ENCODE data around the gene PSMB7. TPM values are rescaled to one million over a fixed set of nuclear protein-coding genes. Genes with fewer than 3 reads are reported as not detected.

PSMB7 gene
- total and polyA plus RNA-seq, 4 experiments from 2014 or later: 56.9 to 226 (median 113) TPM

DNA sequence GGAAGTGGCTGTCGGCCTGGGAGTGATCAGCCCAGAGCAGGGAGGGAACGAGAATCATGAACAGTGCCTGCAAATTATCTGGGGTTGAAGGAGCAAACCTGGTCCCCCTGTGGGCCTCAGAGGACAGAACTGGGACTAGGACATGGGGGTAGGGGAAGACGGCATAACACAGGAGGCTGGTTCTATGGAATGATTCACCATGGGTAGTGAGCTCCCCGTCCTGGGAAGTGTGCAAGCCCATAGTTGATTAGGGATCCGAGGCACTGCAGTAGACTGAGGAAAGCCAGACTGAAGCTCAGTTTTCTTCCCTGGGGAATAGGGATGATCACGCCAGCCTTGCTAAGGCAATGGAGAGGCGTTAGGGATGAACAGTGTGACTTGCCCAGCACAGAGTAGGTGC lies 40.6 kb upstream of the PSMB7 start:
- DNase-seq: no peak
- H3K27ac ChIP-seq (ENCODE audit: low read depth, low read length): no peak overlapping the region
- peaks cover 7% of the 10 kb centered on the region for H3K27me3 ChIP-seq (ENCODE audit: insufficient read depth, low read length)
- H3K27ac Mint-ChIP-seq: peak overlapping the region in 1 of 7 donors; percentile 63
- intact Hi-C loops (cut with micrococcal nuclease): no loop called here
- H3K9me3 ChIP-seq (ENCODE audit: control insufficient read depth in 1 of 2, low read length in 2 of 2): no peaks in the 10 kb centered on the region
- ChIA-PET CTCF (ENCODE audit: partially characterized antibody) (no interaction called here), POLR2A (ENCODE audit: partially characterized antibody) (no interaction called here)
- no peaks in the 10 kb centered on the region for H3K36me3 ChIP-seq (ENCODE audit: insufficient read depth, low read length)
- H3K27me3 Mint-ChIP-seq: peaks cover 5 to 13% of the 10 kb centered on the region in 2 donors
- peaks cover 0 to 4% (median 0%) of the 10 kb centered on the region in 4 donors for H3K4me1 Mint-ChIP-seq
- peaks cover 0 to 4% (median 0%) of the 10 kb centered on the region in 8 donors for H3K9me3 Mint-ChIP-seq
- H3K4me3 ChIP-seq (ENCODE audit: low read length in 2 of 2): no peak overlapping the region
- H3K4me3 Mint-ChIP-seq: no peak overlapping the region
- H3K36me3 Mint-ChIP-seq: no peaks in the 10 kb centered on the region
- H3K4me1 ChIP-seq (ENCODE audit: insufficient read depth, low read length): no peaks in the 10 kb centered on the region

DNA sequence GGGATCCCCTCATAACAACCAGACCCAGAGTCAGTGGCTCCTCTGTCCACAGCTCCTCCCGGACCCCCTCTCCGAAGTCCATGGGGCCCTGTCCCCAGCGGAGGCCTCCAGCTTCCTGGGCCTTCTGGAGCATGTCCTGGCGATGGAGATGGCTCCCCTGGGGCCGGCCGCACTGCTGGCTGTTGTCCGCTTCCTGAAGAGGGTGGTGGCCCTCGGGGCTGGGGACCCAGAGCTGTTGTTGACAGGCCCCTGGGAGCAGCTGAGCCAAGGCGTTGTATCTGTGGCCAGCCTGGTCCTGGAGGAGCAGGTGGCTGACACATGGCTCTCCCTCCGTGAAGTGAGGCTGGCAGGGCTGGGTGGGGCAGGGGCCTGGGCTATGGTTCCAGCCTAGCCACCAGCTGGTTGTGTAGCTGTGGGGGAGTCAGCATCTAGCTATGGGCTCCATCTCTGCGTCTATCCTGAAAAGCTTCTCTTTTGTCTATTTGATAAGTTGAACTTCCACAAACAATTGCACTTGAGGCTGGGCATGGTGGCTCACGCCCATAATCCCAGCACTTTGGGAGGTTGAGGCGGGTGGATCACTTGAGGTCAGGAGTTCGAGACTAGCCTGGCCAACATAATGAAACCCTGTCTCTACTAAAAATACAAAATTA lies 39.7 kb upstream of the PSMB7 start:
- CTCF ChIA-PET (ENCODE audit: partially characterized antibody): no interaction called here
- no peaks in the 10 kb centered on the region for H3K9me3 Mint-ChIP-seq
- H3K27ac Mint-ChIP-seq: no peak overlapping the region
- H3K27me3 Mint-ChIP-seq: peaks cover 9 to 14% of the 10 kb centered on the region in 2 donors
- Histone ChIP-seq H3K4me1 (ENCODE audit: insufficient read depth, low read length) (no peaks in the 10 kb centered on the region), H3K4me3 (ENCODE audit: low read length in 2 of 2) (no peak overlapping the region), H3K27me3 (ENCODE audit: insufficient read depth, low read length) (peaks cover 11% of the 10 kb centered on the region), H3K36me3 (ENCODE audit: insufficient read depth, low read length) (no peaks in the 10 kb centered on the region), H3K9me3 (ENCODE audit: control insufficient read depth in 1 of 2, low read length in 2 of 2) (no peaks in the 10 kb centered on the region), H3K27ac (ENCODE audit: low read depth, low read length) (no peak overlapping the region)
- POLR2A ChIA-PET (ENCODE audit: partially characterized antibody): no interaction called here
- peaks cover 0 to 8% (median 0%) of the 10 kb centered on the region in 4 donors for H3K4me1 Mint-ChIP-seq
- intact Hi-C loops (cut with micrococcal nuclease): no loop called here
- no peak overlapping the region for H3K4me3 Mint-ChIP-seq
- no peak for DNase-seq
- no peaks in the 10 kb centered on the region for H3K36me3 Mint-ChIP-seq

GRCh38 chr9:124454296-124454695 lies 39.1 kb upstream of the PSMB7 start:
- H3K27me3 ChIP-seq (ENCODE audit: insufficient read depth, low read length): peaks cover 11% of the 10 kb centered on the region
- ChIA-PET CTCF (ENCODE audit: partially characterized antibody) (interaction anchor here (1.2 kb wide), 1 partner anchor 9 kb away, joined by 3 read pairs; no protein-coding TSS in a partner anchor), POLR2A (ENCODE audit: partially characterized antibody) (no interaction called here)

DNA sequence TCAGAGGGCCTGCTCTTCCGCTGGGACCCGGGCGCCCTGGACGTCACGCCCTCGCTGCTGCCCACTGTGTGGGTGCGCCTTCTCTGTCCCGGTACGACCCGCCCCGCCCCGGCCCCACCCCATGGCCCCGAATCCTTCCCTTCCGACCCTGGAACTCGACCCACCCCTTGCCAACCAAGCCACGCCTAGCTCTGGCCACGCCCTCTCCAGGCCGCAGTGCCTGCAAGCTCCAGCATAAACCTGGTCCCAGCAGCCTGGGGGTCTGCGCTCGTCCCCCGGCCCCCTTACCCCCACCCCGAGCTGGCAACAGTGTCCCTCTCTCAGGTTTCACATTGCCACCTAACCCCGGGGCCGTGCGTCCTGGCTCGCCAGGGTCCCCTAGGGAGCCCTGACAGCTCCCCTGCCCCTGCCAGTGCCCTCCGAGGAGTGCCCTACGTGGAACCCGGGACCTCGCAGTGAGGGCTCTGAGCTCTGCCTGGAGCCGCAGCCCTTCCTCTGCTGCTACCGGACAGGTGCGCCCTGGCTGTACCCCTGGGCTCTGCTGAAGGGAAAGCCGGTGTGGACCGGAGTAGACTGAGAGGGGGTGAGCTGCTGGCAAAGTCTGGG lies 38.4 kb upstream of the PSMB7 start:
- H3K27me3 ChIP-seq (ENCODE audit: insufficient read depth, low read length): peaks cover 11% of the 10 kb centered on the region

More at GRCh38 chr9:124454296-124454695, 39.1 kb upstream of the PSMB7 start:
- H3K4me3 ChIP-seq (ENCODE audit: low read length in 2 of 2): no peak overlapping the region
- no peak for DNase-seq
- peaks cover 0 to 8% (median 0%) of the 10 kb centered on the region in 4 donors for H3K4me1 Mint-ChIP-seq
- intact Hi-C loops (cut with micrococcal nuclease): no loop called here
- no peaks in the 10 kb centered on the region for H3K4me1 ChIP-seq (ENCODE audit: insufficient read depth, low read length)
- no peak overlapping the region for H3K27ac Mint-ChIP-seq
- no peak overlapping the region for H3K27ac ChIP-seq (ENCODE audit: low read depth, low read length)
- peaks cover 14 to 20% of the 10 kb centered on the region in 2 donors for H3K27me3 Mint-ChIP-seq
- H3K36me3 Mint-ChIP-seq: no peaks in the 10 kb centered on the region
- no peaks in the 10 kb centered on the region for H3K9me3 ChIP-seq (ENCODE audit: control insufficient read depth in 1 of 2, low read length in 2 of 2)
- no peaks in the 10 kb centered on the region for H3K9me3 Mint-ChIP-seq
- H3K36me3 ChIP-seq (ENCODE audit: insufficient read depth, low read length): no peaks in the 10 kb centered on the region
- H3K4me3 Mint-ChIP-seq: no peak overlapping the region

GRCh38 chr9:124452841-124453585 lies 37.8 kb upstream of the PSMB7 start:
- Mint-ChIP-seq H3K4me1 (peaks cover 0 to 8% (median 0%) of the 10 kb centered on the region in 4 donors), H3K27ac (no peak overlapping the region), H3K4me3 (no peak overlapping the region), H3K27me3 (peaks cover 16 to 22% of the 10 kb centered on the region in 2 donors), H3K9me3 (no peaks in the 10 kb centered on the region), H3K36me3 (no peaks in the 10 kb centered on the region)
- H3K4me1 ChIP-seq (ENCODE audit: insufficient read depth, low read length): no peaks in the 10 kb centered on the region
- H3K9me3 ChIP-seq (ENCODE audit: control insufficient read depth in 1 of 2, low read length in 2 of 2): no peaks in the 10 kb centered on the region
- POLR2A ChIA-PET (ENCODE audit: partially characterized antibody): no interaction called here
- no peak for DNase-seq
- intact Hi-C loops (cut with micrococcal nuclease): no loop called here
- no peak overlapping the region for H3K27ac ChIP-seq (ENCODE audit: low read depth, low read length)
- no peaks in the 10 kb centered on the region for H3K36me3 ChIP-seq (ENCODE audit: insufficient read depth, low read length)
- CTCF ChIA-PET (ENCODE audit: partially characterized antibody): interaction anchor here (1.2 kb wide), 1 partner anchor 10 kb away, joined by 3 read pairs; no protein-coding TSS in a partner anchor
- H3K4me3 ChIP-seq (ENCODE audit: low read length in 2 of 2): no peak overlapping the region
- H3K27me3 ChIP-seq (ENCODE audit: insufficient read depth, low read length): peaks cover 11% of the 10 kb centered on the region

More for the DNA sequence above, 38.4 kb upstream of the PSMB7 start:
- H3K9me3 Mint-ChIP-seq: no peaks in the 10 kb centered on the region
- Histone ChIP-seq H3K4me1 (ENCODE audit: insufficient read depth, low read length) (no peaks in the 10 kb centered on the region), H3K4me3 (ENCODE audit: low read length in 2 of 2) (no peak overlapping the region), H3K9me3 (ENCODE audit: control insufficient read depth in 1 of 2, low read length in 2 of 2) (no peaks in the 10 kb centered on the region), H3K36me3 (ENCODE audit: insufficient read depth, low read length) (no peaks in the 10 kb centered on the region), H3K27ac (ENCODE audit: low read depth, low read length) (no peak overlapping the region)
- H3K4me3 Mint-ChIP-seq: no peak overlapping the region
- no peak overlapping the region for H3K27ac Mint-ChIP-seq
- peaks cover 16 to 22% of the 10 kb centered on the region in 2 donors for H3K27me3 Mint-ChIP-seq
- H3K4me1 Mint-ChIP-seq: peaks cover 0 to 8% (median 0%) of the 10 kb centered on the region in 4 donors
- ChIA-PET POLR2A (ENCODE audit: partially characterized antibody) (no interaction called here), CTCF (ENCODE audit: partially characterized antibody) (interaction anchor here (1.2 kb wide), 1 partner anchor 9 kb away, joined by 3 read pairs; no protein-coding TSS in a partner anchor)
- no peak for DNase-seq
- intact Hi-C loops (cut with micrococcal nuclease): no loop called here
- H3K36me3 Mint-ChIP-seq: no peaks in the 10 kb centered on the region

GRCh38 chr9:124452326-124452725 lies 37.1 kb upstream of the PSMB7 start:
- Histone ChIP-seq H3K27ac (ENCODE audit: low read depth, low read length) (no peak overlapping the region), H3K4me1 (ENCODE audit: insufficient read depth, low read length) (no peaks in the 10 kb centered on the region), H3K36me3 (ENCODE audit: insufficient read depth, low read length) (no peaks in the 10 kb centered on the region), H3K4me3 (ENCODE audit: low read length in 2 of 2) (no peak overlapping the region), H3K27me3 (ENCODE audit: insufficient read depth, low read length) (peaks cover 11% of the 10 kb centered on the region), H3K9me3 (ENCODE audit: control insufficient read depth in 1 of 2, low read length in 2 of 2) (no peaks in the 10 kb centered on the region)
- no peak for DNase-seq
- intact Hi-C loops (cut with micrococcal nuclease): no loop called here
- Mint-ChIP-seq H3K4me3 (no peak overlapping the region), H3K4me1 (peaks cover 0 to 8% (median 0%) of the 10 kb centered on the region in 4 donors), H3K27me3 (peaks cover 16 to 22% of the 10 kb centered on the region in 2 donors), H3K27ac (peak overlapping the region in 1 of 7 donors; percentile 29), H3K36me3 (no peaks in the 10 kb centered on the region), H3K9me3 (no peaks in the 10 kb centered on the region)
- ChIA-PET CTCF (ENCODE audit: partially characterized antibody) (no interaction called here), POLR2A (ENCODE audit: partially characterized antibody) (no interaction called here)

GRCh38 chr9:124450931-124451661 lies 35.9 kb upstream of the PSMB7 start:
- no peaks in the 10 kb centered on the region for H3K9me3 Mint-ChIP-seq
- peaks cover 0 to 8% (median 0%) of the 10 kb centered on the region in 4 donors for H3K4me1 Mint-ChIP-seq
- intact Hi-C loops (cut with micrococcal nuclease): no loop called here
- no peaks in the 10 kb centered on the region for H3K36me3 Mint-ChIP-seq
- POLR2A ChIA-PET (ENCODE audit: partially characterized antibody): no interaction called here
- Histone ChIP-seq H3K9me3 (ENCODE audit: control insufficient read depth in 1 of 2, low read length in 2 of 2) (no peaks in the 10 kb centered on the region), H3K27me3 (ENCODE audit: insufficient read depth, low read length) (peaks cover 11% of the 10 kb centered on the region), H3K4me1 (ENCODE audit: insufficient read depth, low read length) (no peaks in the 10 kb centered on the region), H3K4me3 (ENCODE audit: low read length in 2 of 2) (no peak overlapping the region), H3K36me3 (ENCODE audit: insufficient read depth, low read length) (no peaks in the 10 kb centered on the region), H3K27ac (ENCODE audit: low read depth, low read length) (no peak overlapping the region)
- peaks cover 19 to 20% of the 10 kb centered on the region in 2 donors for H3K27me3 Mint-ChIP-seq
- no peak overlapping the region for H3K4me3 Mint-ChIP-seq
- no peak for DNase-seq
- H3K27ac Mint-ChIP-seq: no peak overlapping the region
- CTCF ChIA-PET (ENCODE audit: partially characterized antibody): no interaction called here

Measured in CD4-positive, alpha-beta memory T cell (primary cell).